GM12878 (cell line): ENCODE results near the gene BMPR2. TPM values are rescaled to one million over a fixed set of nuclear protein-coding genes. Genes with fewer than 3 reads are reported as not detected.

Source experiments
- ATAC-seq: fragments of 200-7000 bp; cut with Tn5 transposase; 3 replicates; pipeline ENCODE4 v1.9.1; 2020; ENCODE audit warnings: mild to moderate bottlenecking, moderate library complexity
- BruUV-seq: library from RNA; stranded (reverse); fragments of 400-500 nt; replicated peaks from 2 replicates; lab custom pipeline; 2021; lab: Mats Ljungman, UMichigan
- CTCF ChIA-PET: fragments of 300-600 bp; sonication (Branson Sonifier 250); formaldehyde crosslinking; extraction: SDS; loops from one replicate; lab custom pipeline; 2021; ENCODE audit warnings: inconsistent platforms; lab: Yijun Ruan, JAX
- POLR2A ChIA-PET: fragments of 350-600 bp; formaldehyde crosslinking; extraction: SDS; loops from one replicate; lab custom pipeline; 2021; ENCODE audit warnings: inconsistent platforms; lab: Charles Lee
- RAD21 ChIA-PET: fragments of 300-600 bp; sonication (Branson Sonifier 250); formaldehyde crosslinking; loops from one replicate; lab custom pipeline; 2023; ENCODE audit warnings: antibody characterized with exemption; ENCODE audit not compliant: unreplicated experiment; lab: Charles Lee
- SMC1A ChIA-PET: fragments of 300-600 bp; sonication (Branson Sonifier 250); formaldehyde crosslinking; loops from one replicate; lab custom pipeline; 2023; ENCODE audit not compliant: unreplicated experiment, uncharacterized antibody; lab: Charles Lee
- DNase-seq: peaks from one replicate; pipeline ENCODE4 v3.0.0-alpha.2; 2011; ENCODE audit warnings: low read depth, low spot score
- FAIRE-seq: peaks from 3 replicates; lab custom pipeline; 2011; peaks lifted over from hg19 to GRCh38; lab: Jason Lieb, UNC
- H2AFZ ChIP-seq: 2 replicates; pipeline ENCODE4 v1.6.0; 2011; ENCODE audit warnings: low read depth, low read length, control low read depth; ENCODE audit not compliant: control insufficient read depth
- H3K27ac ChIP-seq: 2 replicates; pipeline ENCODE4 v1.5.1; 2011; ENCODE audit warnings: control low read depth; ENCODE audit not compliant: control insufficient read depth, insufficient read depth
- H3K27me3 ChIP-seq, 2 experiments: replicated peaks in 1 of 2; 2 replicates each; pipeline versions ENCODE4 v1.6.0 to v1.6.1; 2011; ENCODE audit warnings: low read length in 1 of 2; ENCODE audit not compliant: control insufficient read depth in 2 of 2, insufficient read depth in 2 of 2
- H3K36me3 ChIP-seq, 2 experiments: 2 replicates each; pipeline ENCODE4 v1.5.1; 2011; ENCODE audit warnings: low read length in 1 of 2; ENCODE audit not compliant: control insufficient read depth in 2 of 2, insufficient read depth in 2 of 2
- H3K4me1 ChIP-seq: 2 replicates; pipeline ENCODE4 v1.6.1; 2011; ENCODE audit warnings: mild to moderate bottlenecking, low read length, moderate library complexity, mixed read lengths; ENCODE audit not compliant: control insufficient read depth, insufficient read depth
- H3K4me2 ChIP-seq: 2 replicates; pipeline ENCODE4 v1.6.0; 2011; ENCODE audit warnings: control low read depth; ENCODE audit not compliant: control insufficient read depth, insufficient read depth
- H3K4me3 ChIP-seq: fragments of 200-600 bp; sonication (generic); 2 replicates; pipeline ENCODE4 v1.5.1; 2016
- H3K79me2 ChIP-seq: 2 replicates; pipeline ENCODE4 v1.6.0; 2011; ENCODE audit warnings: low read length; ENCODE audit not compliant: control insufficient read depth, insufficient read depth
- H3K9ac ChIP-seq: 2 replicates; pipeline ENCODE4 v1.8.0; 2011; ENCODE audit warnings: low read length, control low read depth, mixed read lengths; ENCODE audit not compliant: control insufficient read depth, insufficient read depth
- H3K9me3 ChIP-seq: replicated peaks from 3 replicates; pipeline ENCODE4 v1.5.1; 2011; ENCODE audit warnings: mild to moderate bottlenecking, low read length; ENCODE audit not compliant: control insufficient read depth, insufficient read depth
- H4K20me1 ChIP-seq: 2 replicates; pipeline ENCODE4 v1.6.0; 2011; ENCODE audit not compliant: control insufficient read depth, insufficient read depth
- EGR1 ChIP-seq, 2 experiments: IDR thresholded peaks; 1 replicate in 1 of 2; 2 replicates in 1 of 2; pipeline ENCODE4 v1.6.1; 2011 to 2012; ENCODE audit warnings: low read depth in 2 of 2, low read length in 2 of 2, borderline replicate concordance in 1 of 2, mild to moderate bottlenecking in 1 of 2, moderate library complexity in 1 of 2
- EZH2 ChIP-seq: IDR thresholded peaks from 2 replicates; pipeline ENCODE4 v1.6.1; 2012; ENCODE audit warnings: low read depth, mild to moderate bottlenecking, control low read depth, inconsistent platforms, low read length, borderline replicate concordance; ENCODE audit not compliant: control insufficient read depth
- GABPA ChIP-seq: IDR thresholded peaks from 2 replicates; pipeline ENCODE4 v1.6.1; 2014; ENCODE audit warnings: antibody characterized with exemption, low read depth, mild to moderate bottlenecking, inconsistent platforms
- IRF4 ChIP-seq: IDR thresholded peaks from 2 replicates; pipeline ENCODE4 v1.6.1; 2011; ENCODE audit warnings: low read depth, low read length
- MEF2B ChIP-seq: fragments of 450-650 bp; IDR thresholded peaks from 2 replicates; pipeline ENCODE4 v1.6.1; 2018; ENCODE audit warnings: mild to moderate bottlenecking, moderate library complexity; ENCODE audit not compliant: partially characterized antibody, poor library complexity, severe bottlenecking
- POLR2AphosphoS5 ChIP-seq: IDR thresholded peaks from 2 replicates; pipeline ENCODE4 v1.6.1; 2011; ENCODE audit warnings: mild to moderate bottlenecking, low read length, inconsistent platforms
- POU2F2 ChIP-seq: IDR thresholded peaks from 3 replicates; pipeline ENCODE4 v1.6.1; 2011; ENCODE audit warnings: low read depth, mild to moderate bottlenecking, low read length, borderline replicate concordance
- RCOR1 ChIP-seq: conservative IDR thresholded peaks from 2 replicates; pipeline ENCODE4 v1.6.1; 2012; ENCODE audit warnings: low read depth, low read length, improper control_type of control experiment
- TBL1XR1 ChIP-seq: IDR thresholded peaks from 2 replicates; pipeline ENCODE4 v1.6.1; 2012; ENCODE audit warnings: low read depth, low read length, improper control_type of control experiment
- ZNF274 ChIP-seq: IDR thresholded peaks from one replicate; pipeline ENCODE4 v1.8.0; 2011; ENCODE audit not compliant: insufficient read length, insufficient read depth
- ZSCAN29 ChIP-seq: fragments of 450-650 bp; IDR thresholded peaks from 2 replicates; pipeline ENCODE4 v1.6.1; 2017; ENCODE audit warnings: mild to moderate bottlenecking, moderate library complexity
- whole genome bisulfite sequencing: methylation state at CpG from one replicate; pipeline ENCODE4 v1.1.6; 2016; ENCODE audit warnings: low lambda C conversion rate; ENCODE audit not compliant: insufficient replicate concordance, insufficient coverage; ENCODE audit errors: missing lambda C conversion rate; 5-methylcytosine and 5-hydroxymethylcytosine counted together
- in situ Hi-C: fragments of 300-500 bp; cut with MboI; formaldehyde crosslinking; loops from 9 replicates; pipeline ENCODE4 v1.14.3; 2018; ENCODE audit warnings: mixed read lengths
- intact Hi-C: fragments of 100-400 bp; cut with micrococcal nuclease; formaldehyde crosslinking; loops from one replicate; pipeline ENCODE4 v1.14.2; 2022; ENCODE audit not compliant: unreplicated experiment
- polyA plus RNA-seq, 11 experiments: library from polyadenylated mRNA; depleted of rRNA in 4 of 11; unstranded in 6 of 11; stranded (reverse) in 5 of 11; fragments of >200 nt; fragmentation: Nextera tagmentation in 4 of 11; fragmentation: Illumina TruSeq in 1 of 11; extraction: Ambion mirVana in 4 of 11; extraction: Trizol in 1 of 11; gene quantifications; 1 replicate in 1 of 11; 2 replicates in 10 of 11; pipeline versions ENCODE4 v1.2.1 to v1.2.3, GENCODE V29; 2011 to 2016; ENCODE audit warnings: inconsistent platforms in 2 of 11, missing spikeins in 2 of 11, low read depth in 1 of 11
- total RNA-seq, 4 experiments: library from RNA; depleted of rRNA in 3 of 4; stranded (reverse); fragments of >200 nt in 3 of 4; fragmentation: Illumina TruSeq in 1 of 4; extraction: Trizol in 1 of 4; gene quantifications; 2 replicates each; pipeline versions ENCODE4 v1.2.1 to v1.2.3, GENCODE V29; 2013 to 2021
- TF ChIP-seq, protein P1 (sequence below): IDR thresholded peaks from 2 replicates; pipeline ENCODE4 v1.6.1; 2011; ENCODE audit warnings: borderline replicate concordance, low read depth, mild to moderate bottlenecking, moderate library complexity, low read length; ENCODE audit not compliant: insufficient read depth, poor library complexity, severe bottlenecking
- TF ChIP-seq, protein P2 (sequence below): IDR thresholded peaks from 2 replicates; pipeline ENCODE4 v1.6.1; 2012; ENCODE audit warnings: low read depth, low read length, improper control_type of control experiment
- TF ChIP-seq, protein P3 (sequence below): fragments of 450-650 bp; formaldehyde crosslinking; IDR thresholded peaks from 2 replicates; pipeline ENCODE4 v1.4.0; 2020; ENCODE audit warnings: mild to moderate bottlenecking, moderate library complexity

Gene BMPR2
- total and polyA plus RNA-seq, 10 of the 15 experiments (the other 5 are each of a cell fraction or from before 2014, with no cell fraction given) = 2.4 to 33.0 (median 7.1) TPM

DNA sequence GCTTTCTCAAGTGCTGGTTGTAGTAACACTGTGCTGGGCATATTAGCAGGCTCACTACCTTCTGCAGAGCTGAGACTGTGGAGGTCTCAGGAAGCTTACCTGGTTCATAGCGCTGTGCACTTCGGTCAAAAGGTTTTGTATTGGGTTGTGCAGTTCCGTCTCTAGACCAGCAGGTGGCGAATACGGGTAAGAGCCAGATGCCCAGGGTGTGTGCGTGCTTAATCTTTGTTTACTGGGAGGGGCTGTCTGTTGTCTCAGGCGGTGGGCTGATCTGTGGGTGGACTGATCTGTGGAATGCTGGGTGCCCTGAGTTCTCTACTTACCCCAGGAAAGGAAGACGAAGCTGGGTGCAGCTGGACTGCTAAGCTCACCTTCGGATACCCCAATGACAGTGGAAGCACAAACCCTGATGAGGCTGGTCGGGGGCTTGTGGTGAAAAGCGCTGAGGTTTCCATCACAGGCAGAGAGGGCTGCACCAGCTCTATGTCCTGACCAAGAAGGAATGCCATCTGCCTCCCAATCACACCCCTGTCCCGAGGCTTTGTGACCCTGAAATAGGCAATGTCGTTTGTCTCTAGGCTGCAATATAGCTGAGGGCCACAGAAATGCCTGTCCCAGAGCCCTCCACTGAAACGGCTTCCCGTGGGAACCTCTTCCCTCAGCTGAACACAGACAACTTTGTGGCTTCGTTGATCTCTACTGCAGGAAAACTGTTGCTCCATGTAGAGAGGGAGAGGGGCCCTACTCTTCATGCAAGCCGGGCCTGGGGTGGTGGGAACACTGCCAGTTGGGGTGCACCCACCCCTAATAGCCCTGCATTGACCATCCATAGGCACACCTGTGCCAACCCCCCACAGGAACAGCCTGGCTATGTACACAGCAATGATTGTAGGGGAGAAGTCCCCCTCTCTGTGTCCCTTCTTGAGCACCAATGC lies 212.8 kb downstream of the BMPR2 start:
- in situ Hi-C loops (loop anchor here (25.0 kb wide), 1 partner anchor 1223 kb away; no protein-coding TSS in a partner anchor), intact Hi-C loops (loop anchor here (1.0 to 5.0 kb wide), 4 partner anchors 45 to 282 kb away; partner anchors contain the start of genes FAM117B and ICA1L)
- ChIA-PET SMC1A (interaction anchor here (0.6 to 4.6 kb wide), 52 partner anchors 9 to 1227 kb away, joined by 3 to 31 read pairs (median 4); partner anchors contain the start of genes FAM117B and WDR12), POLR2A (interaction anchor here (0.6 to 1.7 kb wide), 3 partner anchors 12 to 29 kb away, joined by 3 read pairs; no protein-coding TSS in a partner anchor), RAD21 (interaction anchor here (0.8 to 3.9 kb wide), 24 partner anchors 10 to 527 kb away, joined by 3 to 41 read pairs (median 4); partner anchors contain the start of genes FAM117B and ICA1L), CTCF (interaction anchor here (0.6 to 6.1 kb wide), 57 partner anchors 9 to 1194 kb away, joined by 3 to 52 read pairs (median 5); partner anchors contain the start of genes FAM117B and ICA1L)
- peak; percentile 99 for ATAC-seq
- no peaks in the 10 kb centered on the region; the same call in 2 of the 3 replicates for H3K9me3 ChIP-seq
- H3K4me3 ChIP-seq = no peak overlapping the region
- no peak overlapping the region for H3K27ac ChIP-seq
- WGBS = 38% methylated on average over 17 of the region's 17 CpGs
- H3K27me3 ChIP-seq = no peaks in the 10 kb centered on the region
- H4K20me1 ChIP-seq = no peaks in the 10 kb centered on the region
- DNase-seq = peak; percentile 35
- no peak overlapping the region for H3K9ac ChIP-seq
- H3K79me2 ChIP-seq = no peaks in the 10 kb centered on the region
- H3K36me3 ChIP-seq = no peaks in the 10 kb centered on the region
- peak overlapping the region; percentile 82 for H2AFZ ChIP-seq
- H3K4me1 ChIP-seq = peaks cover 3% of the 10 kb centered on the region
- peak; percentile 78 for FAIRE-seq
- H3K4me2 ChIP-seq = peak overlapping the region; percentile 46
- no TSS peak for BruUV-seq
- TF ChIP-seq RCOR1 (no peak), IRF4 (0 out of 2 replicates have a peak, but pooled peaks have one; percentile 53), POLR2AphosphoS5 (no peak), ZSCAN29 (no peak), POU2F2 (no peak), TBL1XR1 (0 out of 2 replicates have a peak, but pooled peaks have one; percentile 48), GABPA (no peak), ZNF274 (no peak), EZH2 (no peak), MEF2B (no peak), EGR1 (IDR thresholded peaks at IDR 0.05; ENCODE audit: borderline replicate concordance in 1 of 2, low read depth in 2 of 2, low read length in 2 of 2) (no peak)
- TF ChIP-seq, protein P1, sequence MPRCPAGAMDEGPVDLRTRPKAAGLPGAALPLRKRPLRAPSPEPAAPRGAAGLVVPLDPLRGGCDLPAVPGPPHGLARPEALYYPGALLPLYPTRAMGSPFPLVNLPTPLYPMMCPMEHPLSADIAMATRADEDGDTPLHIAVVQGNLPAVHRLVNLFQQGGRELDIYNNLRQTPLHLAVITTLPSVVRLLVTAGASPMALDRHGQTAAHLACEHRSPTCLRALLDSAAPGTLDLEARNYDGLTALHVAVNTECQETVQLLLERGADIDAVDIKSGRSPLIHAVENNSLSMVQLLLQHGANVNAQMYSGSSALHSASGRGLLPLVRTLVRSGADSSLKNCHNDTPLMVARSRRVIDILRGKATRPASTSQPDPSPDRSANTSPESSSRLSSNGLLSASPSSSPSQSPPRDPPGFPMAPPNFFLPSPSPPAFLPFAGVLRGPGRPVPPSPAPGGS = no peak
- TF ChIP-seq, protein P2, sequence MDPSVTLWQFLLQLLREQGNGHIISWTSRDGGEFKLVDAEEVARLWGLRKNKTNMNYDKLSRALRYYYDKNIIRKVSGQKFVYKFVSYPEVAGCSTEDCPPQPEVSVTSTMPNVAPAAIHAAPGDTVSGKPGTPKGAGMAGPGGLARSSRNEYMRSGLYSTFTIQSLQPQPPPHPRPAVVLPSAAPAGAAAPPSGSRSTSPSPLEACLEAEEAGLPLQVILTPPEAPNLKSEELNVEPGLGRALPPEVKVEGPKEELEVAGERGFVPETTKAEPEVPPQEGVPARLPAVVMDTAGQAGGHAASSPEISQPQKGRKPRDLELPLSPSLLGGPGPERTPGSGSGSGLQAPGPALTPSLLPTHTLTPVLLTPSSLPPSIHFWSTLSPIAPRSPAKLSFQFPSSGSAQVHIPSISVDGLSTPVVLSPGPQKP = no peak; the same call in 1 of the 2 replicates
- TF ChIP-seq, protein P3, sequence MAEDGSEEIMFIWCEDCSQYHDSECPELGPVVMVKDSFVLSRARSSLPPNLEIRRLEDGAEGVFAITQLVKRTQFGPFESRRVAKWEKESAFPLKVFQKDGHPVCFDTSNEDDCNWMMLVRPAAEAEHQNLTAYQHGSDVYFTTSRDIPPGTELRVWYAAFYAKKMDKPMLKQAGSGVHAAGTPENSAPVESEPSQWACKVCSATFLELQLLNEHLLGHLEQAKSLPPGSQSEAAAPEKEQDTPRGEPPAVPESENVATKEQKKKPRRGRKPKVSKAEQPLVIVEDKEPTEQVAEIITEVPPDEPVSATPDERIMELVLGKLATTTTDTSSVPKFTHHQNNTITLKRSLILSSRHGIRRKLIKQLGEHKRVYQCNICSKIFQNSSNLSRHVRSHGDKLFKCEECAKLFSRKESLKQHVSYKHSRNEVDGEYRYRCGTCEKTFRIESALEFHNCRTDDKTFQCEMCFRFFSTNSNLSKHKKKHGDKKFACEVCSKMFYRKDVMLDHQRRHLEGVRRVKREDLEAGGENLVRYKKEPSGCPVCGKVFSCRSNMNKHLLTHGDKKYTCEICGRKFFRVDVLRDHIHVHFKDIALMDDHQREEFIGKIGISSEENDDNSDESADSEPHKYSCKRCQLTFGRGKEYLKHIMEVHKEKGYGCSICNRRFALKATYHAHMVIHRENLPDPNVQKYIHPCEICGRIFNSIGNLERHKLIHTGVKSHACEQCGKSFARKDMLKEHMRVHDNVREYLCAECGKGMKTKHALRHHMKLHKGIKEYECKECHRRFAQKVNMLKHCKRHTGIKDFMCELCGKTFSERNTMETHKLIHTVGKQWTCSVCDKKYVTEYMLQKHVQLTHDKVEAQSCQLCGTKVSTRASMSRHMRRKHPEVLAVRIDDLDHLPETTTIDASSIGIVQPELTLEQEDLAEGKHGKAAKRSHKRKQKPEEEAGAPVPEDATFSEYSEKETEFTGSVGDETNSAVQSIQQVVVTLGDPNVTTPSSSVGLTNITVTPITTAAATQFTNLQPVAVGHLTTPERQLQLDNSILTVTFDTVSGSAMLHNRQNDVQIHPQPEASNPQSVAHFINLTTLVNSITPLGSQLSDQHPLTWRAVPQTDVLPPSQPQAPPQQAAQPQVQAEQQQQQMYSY (CRISPR knock-in tag) = no peak
